Right cardiac atrium (tissue), 5 donors: ENCODE data around the gene DIO3. TPM values are rescaled to one million over a fixed set of nuclear protein-coding genes. Genes with fewer than 3 reads are reported as not detected.

ENCODE experiments used
- ATAC-seq, 2 donors: fragments of 200-7000 bp; cut with Tn5 transposase; one replicate each; pipeline versions ENCODE4 v1.8.0 to v1.9.1; 2020; ENCODE audit warnings: moderate library complexity in 2 of 2, mild to moderate bottlenecking in 1 of 2
- DNase-seq, 3 donors: peaks; one replicate each; pipeline ENCODE4 v3.0.0-alpha.2; 2020
- H3K27ac ChIP-seq: one replicate; pipeline ENCODE4 v1.5.1; 2013; ENCODE audit warnings: mild to moderate bottlenecking, low read length, control low read depth, moderate library complexity
- H3K27me3 ChIP-seq: one replicate; pipeline ENCODE4 v1.6.1; 2013; ENCODE audit not compliant: control insufficient read depth, insufficient read depth
- H3K4me1 ChIP-seq: one replicate; pipeline ENCODE4 v1.6.1; 2013; ENCODE audit warnings: low read length; ENCODE audit not compliant: control insufficient read depth, insufficient read depth
- H3K4me3 ChIP-seq: one replicate; pipeline ENCODE4 v1.5.1; 2013; ENCODE audit warnings: low read length, control low read depth
- H3K9me3 ChIP-seq: one replicate; pipeline ENCODE4 v1.6.1; 2013; ENCODE audit warnings: low read length; ENCODE audit not compliant: control insufficient read depth
- WGBS: extraction: QIAGEN DNeasy Blood & Tissue Kit; methylation state at CpG from one replicate; pipeline ENCODE4 v1.1.7; 2013; 5-methylcytosine and 5-hydroxymethylcytosine counted together
- intact Hi-C, 4 donors: fragments of 100-400 bp; cut with DNase I; formaldehyde crosslinking; loops; one replicate each; pipeline versions ENCODE4 v1.11.0 to v1.14.0; 2022 to 2023
- long read RNA-seq, 4 donors: library from polyadenylated mRNA; unstranded; transcript quantifications; one replicate each; pipeline ENCODE4 v2.0.0, GENCODE V29; 2020 to 2021
- polyA plus RNA-seq: library from polyadenylated mRNA; stranded (reverse); fragments of 200-250 nt; gene quantifications from one replicate; pipeline ENCODE4 v1.2.3, GENCODE V29; 2013
- total RNA-seq, 4 donors: library from RNA; stranded (reverse); fragmentation: NEBNext Ultra II Directional; extraction: Animal tissue kit (Norgen Biotek cat#: 25700); gene quantifications; one replicate each; pipeline ENCODE4 v1.2.1, GENCODE V29; 2021
- donor health status: healthy with polysubstance abuse.
- donor health status: DM: no; HTN: yes; CAD: no.
- donor health status: DM: no; HTN: no; CAD: no.
- donor health status: DM: no; HTN: yes; CAD: no; lungs with severe emphysema.
- donor health status: DM: yes; HTN: yes; CAD: no.

The DIO3 gene
- under 1 TPM in 1 of 4 donors, not detected in 3; 0.17 TPM for total RNA-seq
- 0.34 TPM for polyA plus RNA-seq
- long read RNA-seq, donor 1, result 0 reads
- long read RNA-seq, donor 2, partial matches to known transcripts, result 0 of 1 reads
- long read RNA-seq, donor 2, other reads (novel, unspliced or antisense), result 0 of 1 reads
- long read RNA-seq, donor 3, partial matches to known transcripts, result 0 of 1 reads
- long read RNA-seq, donor 3, other reads (novel, unspliced or antisense), result 0 of 1 reads
- long read RNA-seq, donor 4, result 0 reads

GRCh38 chr14:101561145-101561896 lies at the start of gene DIO3:
DIO3 (plus strand) TSS chr14:101561495.
- intact Hi-C loops, result no loop called here
- no peak within 1 kb of the TSS for H3K27ac ChIP-seq
- H3K4me3 ChIP-seq, result peak within 1 kb of the TSS; percentile 35
- no peaks in the 10 kb centered on the region for H3K4me1 ChIP-seq
- no peaks in the 10 kb centered on the region for H3K27me3 ChIP-seq
- WGBS, result 9% methylated on average over 73 of the region's 73 CpGs
- peak in 1 of 3 donors; percentile 27 for DNase-seq
- peaks cover 7% of the 10 kb centered on the region for H3K9me3 ChIP-seq
- ATAC-seq, result no peak

- Histone ChIP-seq H3K27me3 (no peaks in the 10 kb centered on the region), H3K27ac (no peak overlapping the region), H3K4me3 (no peak overlapping the region), H3K4me1 (no peaks in the 10 kb centered on the region), H3K9me3 (no peaks in the 10 kb centered on the region)
- 51% methylated on average over 20 of the region's 20 CpGs for WGBS
- no peak for ATAC-seq
- intact Hi-C loops, result no loop called here
- peak in 2 of 3 donors; percentile 24 to 57 for DNase-seq
Measured at GRCh38 chr14:101511620-101512375, 49.5 kb upstream of the DIO3 start.

- H3K9me3 ChIP-seq, result no peaks in the 10 kb centered on the region
- H3K27me3 ChIP-seq, result no peaks in the 10 kb centered on the region
- 83% methylated on average over 9 of the region's 9 CpGs for WGBS
- intact Hi-C loops, result no loop called here
- ATAC-seq, result peak in 1 of 2 donors; percentile 26
- H3K27ac ChIP-seq, result no peak overlapping the region
- peak in 1 of 3 donors; percentile 33 for DNase-seq
- no peaks in the 10 kb centered on the region for H3K4me1 ChIP-seq
- no peak overlapping the region for H3K4me3 ChIP-seq
Measured at GRCh38 chr14:101512376-101512695, 49.0 kb upstream of the DIO3 start.

- intact Hi-C loops, result no loop called here
- WGBS, result 88% methylated on average over 5 of the region's 5 CpGs
- H3K9me3 ChIP-seq, result no peaks in the 10 kb centered on the region
- H3K4me1 ChIP-seq, result peaks cover 3% of the 10 kb centered on the region
- DNase-seq, result peak in 2 of 3 donors; percentile 23 to 52
- no peaks in the 10 kb centered on the region for H3K27me3 ChIP-seq
- no peak overlapping the region for H3K4me3 ChIP-seq
- no peak overlapping the region for H3K27ac ChIP-seq
- no peak for ATAC-seq
Measured at GRCh38 chr14:101514136-101514535, 47.2 kb upstream of the DIO3 start.

GRCh38 chr14:101516401-101516800 lies 44.9 kb upstream of the DIO3 start:
- Histone ChIP-seq H3K27me3 (no peaks in the 10 kb centered on the region), H3K4me1 (peaks cover 7% of the 10 kb centered on the region), H3K27ac (no peak overlapping the region), H3K4me3 (no peak overlapping the region), H3K9me3 (no peaks in the 10 kb centered on the region)
- DNase-seq, result no peak
- intact Hi-C loops, result no loop called here
- WGBS, result 90% methylated on average over 9 of the region's 9 CpGs
- no peak for ATAC-seq

- intact Hi-C loops, result no loop called here
- Histone ChIP-seq H3K9me3 (no peaks in the 10 kb centered on the region), H3K4me1 (peaks cover 7% of the 10 kb centered on the region), H3K4me3 (no peak overlapping the region), H3K27ac (peak overlapping the region; percentile 74), H3K27me3 (no peaks in the 10 kb centered on the region)
- DNase-seq (peak in 2 of 3 donors; percentile 68 to 89), ATAC-seq (peak; percentile 54 to 80)
- 57% methylated on average over 28 of the region's 28 CpGs for WGBS
Measured at GRCh38 chr14:101518611-101519473, 42.5 kb upstream of the DIO3 start.

GRCh38 chr14:101520621-101521472 lies 40.4 kb upstream of the DIO3 start:
- peak; percentile 73 to 87 (median 80) for DNase-seq
- intact Hi-C loops, result no loop called here
- Histone ChIP-seq H3K4me1 (peaks cover 7% of the 10 kb centered on the region), H3K9me3 (no peaks in the 10 kb centered on the region), H3K27ac (peak overlapping the region; percentile 16), H3K27me3 (no peaks in the 10 kb centered on the region), H3K4me3 (no peak overlapping the region)
- peak; percentile 29 to 34 for ATAC-seq
- 74% methylated on average over 30 of the region's 30 CpGs for whole genome bisulfite sequencing

- DNase-seq (no peak), ATAC-seq (no peak)
- Histone ChIP-seq H3K27ac (no peak overlapping the region), H3K9me3 (no peaks in the 10 kb centered on the region), H3K4me1 (peaks cover 7% of the 10 kb centered on the region), H3K4me3 (no peak overlapping the region), H3K27me3 (no peaks in the 10 kb centered on the region)
- intact Hi-C loops, result no loop called here
- 71% methylated on average over 17 of the region's 17 CpGs for WGBS
Measured at GRCh38 chr14:101521473-101521915, 39.8 kb upstream of the DIO3 start.

- DNase-seq, result no peak
- H3K27ac ChIP-seq, result no peak overlapping the region
- no peak for ATAC-seq
- no peaks in the 10 kb centered on the region for H3K9me3 ChIP-seq
- intact Hi-C loops, result no loop called here
- H3K27me3 ChIP-seq, result no peaks in the 10 kb centered on the region
- no peak overlapping the region for H3K4me3 ChIP-seq
- H3K4me1 ChIP-seq, result peaks cover 7% of the 10 kb centered on the region
- WGBS, result 83% methylated on average over 8 of the region's 8 CpGs
Measured at GRCh38 chr14:101521978-101522377, 39.3 kb upstream of the DIO3 start.
